Adrenal gland (tissue), 12 donors: Measurements from ENCODE around the gene GLDN. TPM values are rescaled to one million over a fixed set of nuclear protein-coding genes. Genes with fewer than 3 reads are reported as not detected.

Experiments
- DNase-seq, 7 donors: peaks; one replicate each; pipeline ENCODE4 v3.0.0-alpha.2; 2019 to 2020
- H3K27ac ChIP-seq, 5 donors: fragments of 200-600 bp; sonication (generic) in 4 of 5; 1 replicate in 3 of 5; 2 replicates in 2 of 5; pipeline versions ENCODE4 v1.5.1 to v1.8.0; 2016 to 2020; ENCODE audit warnings: mild to moderate bottlenecking in 1 of 5
- H3K27me3 ChIP-seq: fragments of 200-600 bp; 2 replicates; pipeline ENCODE4 v1.8.0; 2021
- H3K36me3 ChIP-seq, 2 donors: fragments of 200-600 bp; replicated peaks in 1 of 2; 1 replicate in 1 of 2; 2 replicates in 1 of 2; pipeline versions ENCODE4 v1.5.1 to v1.8.0; 2018 to 2022
- H3K4me1 ChIP-seq, 2 donors: fragments of 200-600 bp; replicated peaks in 1 of 2; 1 replicate in 1 of 2; 2 replicates in 1 of 2; pipeline versions ENCODE4 v1.5.1 to v1.8.0; 2018 to 2021
- H3K4me3 ChIP-seq, 4 donors: fragments of 200-600 bp; sonication (generic) in 3 of 4; one replicate each; pipeline ENCODE4 v1.5.1; 2016 to 2018
- H3K9me3 ChIP-seq, 3 donors: fragments of 200-600 bp; sonication (generic) in 1 of 3; replicated peaks in 1 of 3; 1 replicate in 2 of 3; 2 replicates in 1 of 3; pipeline versions ENCODE4 v1.5.1 to v1.8.0; 2016 to 2021
- CTCF ChIP-seq, 6 experiments: fragments of 450-650 bp in 4 of 6; fragments of 200-600 bp in 2 of 6; sonication (generic) in 1 of 6; IDR thresholded peaks; 1 replicate in 5 of 6; 2 replicates in 1 of 6; pipeline versions ENCODE4 v1.5.1 to v1.8.0; 2016 to 2021; ENCODE audit warnings: antibody characterized with exemption in 6 of 6, mild to moderate bottlenecking in 2 of 6, moderate library complexity in 1 of 6
- POLR2A ChIP-seq, 2 donors: fragments of 450-650 bp; IDR thresholded peaks; one replicate each; pipeline ENCODE4 v1.6.1; 2017; ENCODE audit warnings: antibody characterized with exemption in 2 of 2, mild to moderate bottlenecking in 2 of 2, moderate library complexity in 1 of 2
- WGBS, 4 donors: extraction: QIAGEN DNeasy Blood & Tissue Kit in 2 of 4; methylation state at CpG; one replicate each; pipeline versions ENCODE4 v1.1.5 to v1.1.7; 2013 to 2017; 5-methylcytosine and 5-hydroxymethylcytosine counted together
- intact Hi-C, 2 donors: fragments of 100-400 bp; cut with DNase I; formaldehyde crosslinking; loops; one replicate each; pipeline versions ENCODE4 v1.14.1 to v1.15.0; 2022 to 2023
- polyA plus RNA-seq, 3 donors: library from polyadenylated mRNA; stranded (reverse); fragments of 200-250 nt in 2 of 3; fragments of 350-450 nt in 1 of 3; fragmentation: Illumina TruSeq in 1 of 3; extraction: RNeasy Lipid Tissue Mini Kit (QIAGEN cat#74804) in 1 of 3; gene quantifications; one replicate each; pipeline ENCODE4 v1.2.3, GENCODE V29; 2013 to 2014
- total RNA-seq, 9 donors: library from RNA; depleted of rRNA in 4 of 9; stranded (reverse); fragments of >200 nt in 4 of 9; fragments of 120-200 nt in 1 of 9; fragmentation: NEBNext Ultra II Directional in 1 of 9; extraction: Animal tissue kit (Norgen Biotek cat#: 25700) in 1 of 9; gene quantifications; one replicate each; pipeline versions ENCODE4 v1.1.0 to v1.2.4, GENCODE V29; 2013 to 2023
- donor health status: healthy with polysubstance abuse.
- donor health status: Bipolar disorder and iron deficiency.
- donor health status: DM: yes; HTN: yes; CAD: no.
- donor health status: DM: no; HTN: no; CAD: no.
- donor health status: DM: no; HTN: no; CAD: no.
- donor health status: DM: yes; HTN: yes; CAD: no.

The GLDN gene
- total and polyA plus RNA-seq, 12 donors = 0.44 to 30.8 (median 5.9) TPM

- intact Hi-C loops = no loop called here
- DNase-seq = no peak
- Histone ChIP-seq H3K4me3 (no peak overlapping the region), H3K27me3 (no peaks in the 10 kb centered on the region), H3K27ac (no peak overlapping the region), H3K9me3 (no peaks in the 10 kb centered on the region), H3K4me1 (no peaks in the 10 kb centered on the region), H3K36me3 (no peaks in the 10 kb centered on the region)
- WGBS, 4 donors = 69 to 88% (median 76%) methylated on average over 5 of the region's 5 CpGs
- no peak for TF ChIP-seq CTCF (IDR thresholded peaks at IDR 0.05)
- no peak for TF ChIP-seq POLR2A (IDR thresholded peaks at IDR 0.05)
Measured at GRCh38 chr15:51390966-51391422, 49.5 kb downstream of the GLDN start.

DNA sequence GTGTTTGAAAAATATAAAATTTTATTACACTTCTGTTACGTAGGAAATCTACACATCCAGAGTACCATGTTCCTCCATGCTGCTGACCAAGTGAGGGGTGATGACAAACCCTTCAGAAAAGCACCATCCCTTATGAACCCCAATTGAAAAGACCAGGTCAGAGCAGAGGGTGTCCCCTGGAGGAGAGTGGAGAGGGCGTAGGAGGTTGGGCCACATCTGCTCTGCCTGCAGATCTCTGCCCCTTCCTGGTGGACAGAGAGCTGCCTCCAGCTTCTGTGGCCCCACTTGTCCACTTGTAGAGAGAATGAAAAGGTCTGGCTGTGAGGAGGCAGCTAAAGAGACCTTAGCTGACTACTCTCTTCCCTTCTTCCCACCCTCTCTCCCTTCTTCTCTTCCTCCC is 55.5 kb downstream of the GLDN start:
- no peak for TF ChIP-seq POLR2A (IDR thresholded peaks at IDR 0.05)
- no peak for TF ChIP-seq CTCF (IDR thresholded peaks at IDR 0.05)
- Histone ChIP-seq H3K4me1 (no peaks in the 10 kb centered on the region), H3K36me3 (no peaks in the 10 kb centered on the region), H3K27ac (no peak overlapping the region), H3K27me3 (no peaks in the 10 kb centered on the region), H3K9me3 (no peaks in the 10 kb centered on the region), H3K4me3 (no peak overlapping the region)
- 67 to 94% (median 89%) methylated on average over 2 of the region's 2 CpGs for WGBS, 4 donors
- no peak for DNase-seq
- intact Hi-C loops = no loop called here

GRCh38 chr15:51398626-51399025 is 57.2 kb downstream of the GLDN start:
- H3K4me1 ChIP-seq = no peaks in the 10 kb centered on the region
- no peaks in the 10 kb centered on the region for H3K27me3 ChIP-seq
- 64 to 78% (median 71%) methylated on average over 3 to 9 of the region's 9 CpGs for WGBS, 4 donors
- DNase-seq = no peak
- no peaks in the 10 kb centered on the region for H3K36me3 ChIP-seq
- H3K9me3 ChIP-seq = no peaks in the 10 kb centered on the region
- intact Hi-C loops = no loop called here
- no peak overlapping the region for H3K4me3 ChIP-seq
- H3K27ac ChIP-seq = no peak overlapping the region
- TF ChIP-seq CTCF (IDR thresholded peaks at IDR 0.05) (no peak), POLR2A (IDR thresholded peaks at IDR 0.05) (no peak)

GRCh38 chr15:51401051-51401780 is 59.8 kb downstream of the GLDN start:
- Histone ChIP-seq H3K4me1 (no peaks in the 10 kb centered on the region), H3K27me3 (no peaks in the 10 kb centered on the region), H3K9me3 (no peaks in the 10 kb centered on the region), H3K36me3 (no peaks in the 10 kb centered on the region), H3K4me3 (no peak overlapping the region), H3K27ac (no peak overlapping the region)
- DNase-seq = no peak
- 75 to 91% (median 87%) methylated on average over 7 of the region's 7 CpGs for WGBS, 4 donors
- intact Hi-C loops = no loop called here
- TF ChIP-seq POLR2A (IDR thresholded peaks at IDR 0.05) (no peak), CTCF (IDR thresholded peaks at IDR 0.05) (no peak)
